Cardiac septum (tissue), 1 donor: ENCODE results near the gene TMC2. TPM values are rescaled to one million over a fixed set of nuclear protein-coding genes. Genes with fewer than 3 reads are reported as not detected.
"Not testable (repeated sequence)": the region's sequence is repeated elsewhere in the genome, so short reads cannot be mapped to it uniquely, and the experiment has no call there.

ENCODE experiments used
- DNase-seq: peaks from one replicate; pipeline ENCODE4 v3.0.0-alpha.2; 2020; ENCODE audit warnings: low spot score
- intact Hi-C: fragments of 100-400 bp; cut with DNase I; formaldehyde crosslinking; loops from one replicate; pipeline ENCODE4 v1.14.0; 2022
- total RNA-seq: library from RNA; stranded (reverse); fragmentation: NEBNext Ultra II Directional; extraction: Animal tissue kit (Norgen Biotek cat#: 25700); gene quantifications from one replicate; pipeline ENCODE4 v1.2.1, GENCODE V29; 2021
- donor health status: DM: no; HTN: no; CAD: no.

TMC2 gene
- total RNA-seq, 1 donor from 2014 or later: not detected

DNA sequence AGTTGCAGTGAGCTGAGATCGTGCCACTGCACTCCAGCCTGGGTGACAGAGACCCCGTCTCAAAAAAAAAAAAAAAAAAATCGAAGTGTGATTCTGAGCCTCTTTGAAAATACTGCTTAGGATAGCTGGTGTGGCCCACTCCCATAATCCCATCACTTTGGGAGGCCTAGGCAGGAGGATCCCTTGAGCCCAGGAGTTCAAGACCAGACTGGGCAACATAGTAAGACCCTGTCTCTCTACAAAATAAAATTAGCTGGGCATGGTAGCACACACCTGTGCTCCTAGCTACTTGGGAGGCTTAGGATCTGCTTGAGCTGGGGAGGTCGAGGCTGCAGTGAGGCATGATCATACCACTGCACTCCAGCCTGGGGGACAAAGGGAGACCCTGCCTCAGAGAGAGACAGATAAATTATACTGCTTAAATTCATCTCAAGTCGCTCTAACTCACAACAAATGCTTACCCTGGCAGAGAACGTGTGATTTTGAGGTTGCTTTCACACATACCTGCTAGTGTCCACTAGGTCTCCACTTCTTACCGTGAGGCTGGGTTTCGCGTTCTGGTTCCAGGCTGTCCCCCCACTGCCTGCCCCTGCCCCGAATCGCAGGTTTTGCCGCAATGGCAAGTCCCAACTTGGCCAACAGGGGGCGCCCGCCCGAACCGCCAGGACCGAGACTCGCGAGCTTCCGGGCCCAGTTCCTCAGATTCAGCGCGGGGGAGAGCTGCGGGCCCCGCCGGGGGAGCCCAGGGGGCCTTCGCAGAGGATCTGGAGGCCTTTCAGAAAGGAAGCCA is 12.3 kb upstream of the TMC2 start:
- intact Hi-C loops: loop anchor here (5.0 kb wide), 1 partner anchor 52 kb away; the partner anchor contains the start of gene SNRPB
- DNase-seq: peak; percentile 96

- intact Hi-C loops: loop anchor here (5.0 kb wide), 2 partner anchors 53 to 127 kb away; partner anchors contain the start of genes NOP56 and SNRPB
- no peak for DNase-seq
These were observed 11.5 kb upstream of the TMC2 start for GRCh38 chr20:2524709-2525506.

DNA sequence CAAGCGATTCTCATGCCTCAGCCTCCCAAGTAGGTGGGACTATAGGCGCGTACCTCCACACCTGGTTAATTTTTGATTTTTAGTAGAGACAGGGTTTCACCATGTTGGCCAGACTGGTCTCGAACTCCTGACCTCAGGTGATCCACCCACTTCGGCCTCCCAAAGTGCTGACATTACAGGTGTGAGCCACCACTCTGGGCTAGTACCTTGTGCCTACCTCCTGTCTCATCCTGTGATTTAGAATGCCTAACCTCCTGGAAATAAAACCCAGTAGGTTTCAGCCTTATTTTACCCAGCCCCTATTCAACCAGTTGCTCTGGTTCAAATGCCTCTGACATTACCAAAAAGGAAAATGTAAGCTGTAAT is 10.2 kb upstream of the TMC2 start:
- not testable (repeated sequence) for DNase-seq
- intact Hi-C loops: loop anchor here (5.0 kb wide), 1 partner anchor 126 kb away; the partner anchor contains the start of gene NOP56

- intact Hi-C loops: loop anchor here (5.0 kb wide), 1 partner anchor 125 kb away; the partner anchor contains the start of gene NOP56
- DNase-seq: no peak
These were observed 8.6 kb upstream of the TMC2 start for GRCh38 chr20:2527762-2528161.

GRCh38 chr20:2528671-2529271 is 7.6 kb upstream of the TMC2 start:
- intact Hi-C loops: loop anchor here (5.0 kb wide), 1 partner anchor 124 kb away; the partner anchor contains the start of gene NOP56
- no peak for DNase-seq

DNA sequence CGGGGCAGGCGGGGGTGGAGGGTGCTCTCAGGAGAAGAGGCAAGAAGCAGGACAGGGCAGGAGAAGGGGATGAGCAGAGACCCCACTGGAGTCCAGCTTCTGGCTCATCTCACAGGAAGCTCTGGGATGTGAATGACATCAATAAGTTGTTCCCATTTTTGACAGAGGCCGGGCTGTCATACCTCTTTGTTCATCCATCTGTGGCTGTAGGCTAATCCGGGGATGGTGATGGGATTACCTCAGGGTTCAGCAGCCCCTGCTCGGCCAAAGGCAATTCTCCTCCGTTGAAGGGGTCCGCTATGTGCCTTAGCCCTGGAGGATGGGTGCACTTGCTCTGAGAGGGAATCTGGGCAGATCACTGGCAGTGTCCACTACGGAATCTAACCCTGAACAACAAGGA is 3.3 kb upstream of the TMC2 start:
- intact Hi-C loops: no loop called here
- no peak for DNase-seq

GRCh38 chr20:2535711-2536559 is 438 bp upstream of the TMC2 start:
- no peak for DNase-seq
- intact Hi-C loops: no loop called here

GRCh38 chr20:2537101-2537500 is 728 bp downstream of the TMC2 start:
- no peak for DNase-seq
- intact Hi-C loops: no loop called here

DNA sequence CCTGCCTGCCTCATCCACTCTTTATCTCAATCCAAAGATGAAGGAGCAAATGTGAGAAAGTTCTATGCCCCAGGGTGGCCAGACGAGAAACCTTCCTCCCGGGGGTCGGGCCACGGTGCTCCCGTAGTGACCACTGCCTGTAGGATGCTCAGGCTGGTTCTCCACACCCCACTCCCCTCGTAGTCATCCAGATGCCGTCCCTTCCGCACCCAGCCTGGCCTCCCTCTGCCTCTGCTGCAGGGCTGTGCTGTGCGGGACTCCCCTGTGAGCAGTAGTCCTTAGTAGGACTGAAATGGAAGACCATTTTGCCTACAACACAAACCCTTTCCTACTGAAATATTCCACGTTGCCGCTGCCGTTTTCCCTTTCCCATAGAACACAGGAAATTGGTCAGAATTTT is 2.0 kb downstream of the TMC2 start:
- intact Hi-C loops: no loop called here
- DNase-seq: no peak

GRCh38 chr20:2538931-2539720 is 2.8 kb downstream of the TMC2 start:
- intact Hi-C loops: no loop called here
- no peak for DNase-seq

DNA sequence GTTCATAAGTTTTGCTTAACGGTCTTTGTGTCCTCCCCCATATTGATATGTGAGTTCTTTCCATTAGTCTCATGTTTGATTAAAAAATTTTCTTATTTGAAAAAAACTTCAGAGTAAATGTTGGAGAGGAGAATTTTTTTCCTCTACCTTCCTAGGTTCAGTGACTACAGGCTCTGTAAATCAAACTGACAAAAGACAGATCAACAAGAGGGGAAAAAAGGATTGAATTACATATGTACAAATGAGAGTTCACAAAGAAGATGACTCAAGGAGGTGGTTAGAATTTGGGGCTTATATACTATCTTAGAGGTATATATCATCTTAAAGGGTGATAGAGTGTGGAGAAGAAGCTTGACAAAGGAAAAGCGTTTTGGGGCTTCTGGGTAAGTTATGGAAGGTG is 5.6 kb downstream of the TMC2 start:
- no peak for DNase-seq
- intact Hi-C loops: no loop called here

- intact Hi-C loops: no loop called here
- no peak for DNase-seq
These were observed 6.0 kb downstream of the TMC2 start for GRCh38 chr20:2542361-2542760.

GRCh38 chr20:2544211-2544610 is 7.8 kb downstream of the TMC2 start:
- DNase-seq: no peak
- intact Hi-C loops: no loop called here

GRCh38 chr20:2545594-2545993 is 9.2 kb downstream of the TMC2 start:
- intact Hi-C loops: no loop called here
- DNase-seq: no peak

GRCh38 chr20:2557873-2558580 is 21.7 kb downstream of the TMC2 start:
- intact Hi-C loops: no loop called here
- no peak for DNase-seq

- intact Hi-C loops: no loop called here
- DNase-seq: no peak
These were observed 22.4 kb downstream of the TMC2 start for GRCh38 chr20:2558581-2559278.

DNA sequence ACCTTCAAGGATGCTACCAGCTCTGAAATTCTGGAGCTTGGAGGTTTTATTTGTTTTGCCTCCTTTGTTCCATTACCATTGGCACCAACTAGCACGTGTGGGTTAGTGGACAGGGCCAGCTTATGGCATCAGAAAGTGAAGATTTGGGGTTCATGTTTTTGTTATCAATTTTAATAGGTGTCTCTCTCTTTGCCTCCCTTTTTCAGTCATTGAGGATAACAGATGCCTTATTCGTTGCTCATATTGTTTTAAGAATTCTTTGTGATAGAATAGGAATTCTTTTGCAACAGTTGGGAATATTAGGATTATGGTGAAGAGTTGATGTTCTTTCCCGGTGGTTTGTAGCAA is 22.9 kb downstream of the TMC2 start:
- intact Hi-C loops: no loop called here
- DNase-seq: no peak

GRCh38 chr20:2559651-2560050 is 23.3 kb downstream of the TMC2 start:
- DNase-seq: no peak
- intact Hi-C loops: no loop called here
